HT1080 (cell line): ENCODE data around the gene GSTM3. TPM values are rescaled to one million over a fixed set of nuclear protein-coding genes. Genes with fewer than 3 reads are reported as not detected.
"Not testable (repeated sequence)": the region's sequence is repeated elsewhere in the genome, so short reads cannot be mapped to it uniquely, and the experiment has no call there.

ENCODE experiments used
- DNase-seq: peaks from one replicate; pipeline ENCODE4 v3.0.0-alpha.2; 2015; ENCODE audit warnings: low read depth
- total RNA-seq: library from RNA; depleted of rRNA; stranded (reverse); fragments of >200 nt; shearing (Covaris generic); gene quantifications from 2 replicates; pipeline ENCODE4 v1.2.3, GENCODE V29; 2014

GSTM3 gene
- total RNA-seq, 1 experiment from 2014 or later, result 52.4 TPM

DNA sequence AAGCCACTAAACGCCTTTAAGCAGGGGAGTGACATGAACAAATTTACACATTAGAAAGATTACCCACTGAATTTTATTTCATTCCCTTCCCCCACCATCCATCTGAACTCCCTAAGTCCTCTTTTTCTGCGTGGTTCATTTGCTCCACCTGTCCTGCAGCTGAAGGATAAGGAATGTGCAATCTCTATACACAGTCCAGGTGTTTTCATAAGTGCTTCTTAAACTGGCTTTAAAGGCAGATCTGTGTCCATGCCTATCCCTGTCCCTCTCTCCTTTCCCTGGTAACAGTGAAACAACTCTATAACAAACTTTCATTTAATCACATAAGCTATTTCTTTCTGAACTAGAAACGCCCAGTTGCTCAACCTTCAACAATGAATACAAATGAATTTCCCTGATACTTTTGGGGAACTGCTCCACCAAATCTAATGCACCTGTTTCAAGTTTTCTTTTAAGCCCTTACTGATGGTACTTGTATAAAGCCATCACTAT, 8.4 kb downstream of the GSTM3 start:
- DNase-seq, result no peak

DNA sequence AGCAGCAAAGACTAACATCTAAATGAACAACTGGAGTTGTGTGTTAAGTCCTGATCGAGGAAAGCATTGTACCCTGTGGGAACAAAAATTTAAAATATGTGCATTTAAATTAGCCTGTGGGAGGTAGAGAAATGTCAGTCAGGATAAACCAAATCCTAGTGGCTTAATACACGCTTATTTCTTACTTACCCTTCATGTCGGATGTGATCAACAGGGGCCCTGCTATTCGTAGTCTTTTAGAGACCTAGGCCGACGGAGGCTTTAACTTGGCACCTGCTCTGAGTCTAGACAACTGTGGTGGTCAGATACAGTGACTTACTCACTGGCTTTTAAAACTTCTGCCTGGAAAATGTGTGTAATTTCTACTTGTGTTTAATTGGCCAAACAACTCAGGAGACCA, 10.2 kb downstream of the GSTM3 start:
- DNase-seq, result no peak

DNA sequence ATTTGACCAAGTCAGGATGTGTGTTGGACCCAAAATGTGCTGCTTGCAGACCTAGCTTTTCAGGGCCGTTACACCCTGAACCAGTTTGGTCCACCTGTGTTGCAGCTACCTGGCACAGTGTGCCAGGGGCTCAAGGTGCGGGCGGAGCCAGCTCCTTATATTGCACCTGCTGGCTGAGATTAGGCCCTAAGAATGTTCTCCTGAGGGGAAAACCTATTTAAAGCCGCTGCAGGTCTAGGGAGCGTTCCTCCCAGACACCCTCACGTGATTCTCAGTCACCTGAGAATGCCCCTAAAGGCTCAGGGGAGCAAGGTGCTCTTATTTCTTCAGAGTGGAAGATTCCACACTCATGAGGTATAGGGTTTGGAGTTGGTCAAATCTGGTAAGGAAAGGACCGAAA, 12.0 kb downstream of the GSTM3 start:
- no peak for DNase-seq

DNA sequence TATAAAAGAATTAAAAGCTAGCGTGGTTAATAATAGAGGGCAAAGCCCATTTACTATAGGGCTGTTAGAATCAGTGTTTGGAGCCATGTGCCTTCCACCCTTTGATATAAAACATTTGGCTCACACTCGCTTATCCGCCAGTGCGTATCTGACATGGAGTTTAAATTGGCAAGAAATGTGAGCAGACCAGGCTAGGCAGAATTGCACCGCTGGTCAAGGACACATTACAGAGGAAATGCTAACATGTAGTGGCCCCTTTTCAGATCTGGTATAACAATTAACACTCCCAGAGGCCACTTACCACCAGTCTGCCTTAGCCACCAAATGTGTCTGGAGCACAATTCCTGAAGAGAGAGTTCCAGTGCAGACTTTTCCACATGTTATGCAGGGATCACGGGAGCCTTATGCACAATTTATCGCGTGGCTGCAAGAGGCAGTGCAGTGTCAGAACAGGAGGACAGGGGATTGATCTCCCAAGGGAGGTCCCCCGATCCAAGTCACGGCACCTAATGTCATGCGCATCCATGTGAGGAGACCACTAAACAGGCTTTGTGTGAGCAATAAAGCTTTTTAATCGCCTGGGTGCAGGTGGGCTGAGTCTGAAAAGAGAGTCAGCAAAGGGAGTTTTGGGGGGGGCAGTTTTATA, 14.0 kb downstream of the GSTM3 start:
- DNase-seq, result no peak

DNA sequence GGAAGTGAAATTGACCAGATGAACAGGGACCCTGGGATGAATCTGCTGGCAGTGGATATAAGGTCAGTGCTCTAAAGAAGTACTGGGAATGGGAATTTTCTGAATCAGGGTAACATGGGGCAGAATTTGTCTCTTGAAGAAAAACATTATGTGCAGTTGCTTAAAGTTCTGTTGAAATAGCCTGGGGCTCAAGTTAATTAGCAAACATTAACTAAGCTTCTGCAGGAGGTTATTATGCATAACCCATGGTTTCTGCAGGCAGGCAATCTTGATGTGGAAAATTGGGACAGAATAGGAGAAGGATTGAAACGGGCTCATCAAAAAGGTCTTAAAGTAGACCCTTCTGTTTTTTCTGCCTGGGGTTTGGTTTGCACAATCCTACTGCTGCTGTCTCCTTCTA, 14.8 kb downstream of the GSTM3 start:
- DNase-seq, result no peak

DNA sequence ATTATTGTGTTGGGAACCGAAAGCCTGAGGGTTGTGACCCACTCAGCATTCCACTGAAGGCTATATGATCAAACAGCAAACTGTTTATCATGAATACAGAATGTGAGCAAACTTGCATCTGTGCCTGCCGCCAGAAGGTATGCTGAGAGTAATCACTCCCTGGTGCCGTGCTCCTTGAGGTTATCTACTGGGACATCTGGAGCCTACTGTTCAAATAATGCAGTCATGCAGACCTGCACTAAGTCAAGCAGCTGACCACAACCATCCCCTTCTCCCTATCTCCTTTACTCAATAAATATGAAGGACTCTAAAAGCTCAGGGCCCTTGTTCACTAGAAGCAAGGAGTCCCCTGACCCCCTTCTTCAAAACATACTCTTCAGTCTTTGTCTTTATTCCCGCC, 15.3 kb downstream of the GSTM3 start:
- DNase-seq, result no peak

DNA sequence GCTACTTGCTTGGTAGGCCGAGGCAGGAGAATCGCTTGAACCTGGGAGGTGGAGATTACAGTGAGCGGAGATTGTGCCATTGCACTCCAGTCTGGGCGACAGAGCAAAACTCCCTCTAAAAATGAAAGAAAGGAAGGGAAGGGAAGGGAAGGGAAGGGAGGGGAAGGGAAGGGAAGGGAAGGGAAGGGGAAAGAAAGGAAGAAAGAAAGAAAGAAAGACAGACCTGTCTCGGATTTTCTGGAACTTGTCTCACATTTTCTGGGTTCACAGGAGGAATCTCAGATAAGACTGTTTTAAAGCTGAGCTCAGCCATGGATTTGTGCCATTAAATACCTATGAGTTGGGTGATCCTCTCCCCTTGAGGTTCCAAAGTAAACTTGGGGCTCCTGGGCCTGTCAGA, 15.9 kb downstream of the GSTM3 start:
- DNase-seq, result no peak

DNA sequence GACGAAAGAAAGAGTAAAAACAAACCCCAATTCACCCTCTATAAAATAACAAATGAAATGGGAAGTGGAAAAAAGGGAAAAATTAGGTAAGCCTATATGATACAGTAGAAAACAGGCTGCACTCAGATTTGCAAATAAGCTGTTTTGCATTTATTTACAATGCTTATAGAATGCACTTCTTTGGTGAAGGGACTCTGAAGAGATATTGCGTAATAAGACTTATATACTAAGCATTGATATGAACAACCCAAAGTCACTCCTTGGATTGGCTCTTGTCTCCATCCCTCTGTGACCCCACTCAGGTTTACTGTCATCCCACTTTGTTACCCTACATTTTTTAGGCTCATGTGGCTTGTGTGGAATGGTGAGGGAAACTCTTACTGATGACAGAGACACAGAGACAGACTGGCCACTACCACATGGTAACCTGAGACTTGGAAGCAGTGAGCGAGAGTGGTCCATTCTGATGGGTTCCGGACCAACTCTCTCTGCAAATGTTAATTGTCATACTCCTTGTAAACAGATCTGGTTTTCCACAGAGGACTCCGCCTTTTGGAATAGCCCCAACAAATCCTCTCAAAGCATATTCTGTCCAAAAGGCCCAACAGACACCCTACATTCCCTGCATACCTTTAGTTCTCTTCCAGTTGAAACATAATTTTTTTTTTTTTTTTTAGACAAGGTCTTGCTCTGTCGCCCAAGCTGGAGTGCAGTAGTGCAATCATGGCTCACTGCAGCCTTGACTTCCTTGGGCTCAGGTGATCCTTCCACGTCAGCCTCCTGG, 17.7 kb downstream of the GSTM3 start:
- DNase-seq, result no peak

DNA sequence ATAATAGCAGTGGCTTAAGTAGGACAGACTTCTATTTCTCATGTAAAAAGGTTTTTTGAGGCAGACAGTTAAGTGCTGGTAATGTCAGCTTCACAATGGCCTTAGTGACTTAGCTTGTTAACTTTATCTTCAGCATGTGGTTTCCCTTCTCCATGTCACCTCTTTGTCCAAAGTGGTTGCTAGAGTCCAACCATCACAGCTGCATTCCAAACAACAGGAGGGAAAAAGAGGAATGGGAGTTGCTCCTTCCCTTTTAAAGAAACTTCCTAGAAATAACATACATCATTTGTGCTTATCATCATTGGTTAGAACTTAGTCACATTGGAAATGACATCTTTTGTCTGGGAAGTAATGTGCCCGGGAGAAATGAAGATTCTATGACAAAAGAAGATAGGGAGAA, 18.9 kb downstream of the GSTM3 start:
- DNase-seq, result no peak

DNA sequence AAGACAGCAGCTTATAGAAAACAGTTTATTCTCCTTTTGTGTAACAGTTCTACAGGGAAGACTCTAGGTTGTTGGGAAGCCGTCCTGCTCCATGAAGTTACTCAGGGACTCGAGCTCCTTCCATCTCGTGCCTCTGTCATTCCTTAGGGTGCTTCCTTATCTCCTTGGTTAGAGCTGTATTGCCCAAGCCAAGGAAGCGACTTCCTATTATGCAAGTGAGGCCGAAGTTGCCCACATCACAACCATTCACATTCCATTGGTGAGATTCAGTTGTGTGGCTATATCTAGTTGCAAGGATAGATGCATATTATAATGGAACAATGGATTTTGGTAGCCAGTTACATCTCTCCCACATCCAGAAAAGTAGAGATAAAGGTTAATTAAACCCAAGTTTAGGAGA, 19.8 kb downstream of the GSTM3 start:
- no peak for DNase-seq

DNA sequence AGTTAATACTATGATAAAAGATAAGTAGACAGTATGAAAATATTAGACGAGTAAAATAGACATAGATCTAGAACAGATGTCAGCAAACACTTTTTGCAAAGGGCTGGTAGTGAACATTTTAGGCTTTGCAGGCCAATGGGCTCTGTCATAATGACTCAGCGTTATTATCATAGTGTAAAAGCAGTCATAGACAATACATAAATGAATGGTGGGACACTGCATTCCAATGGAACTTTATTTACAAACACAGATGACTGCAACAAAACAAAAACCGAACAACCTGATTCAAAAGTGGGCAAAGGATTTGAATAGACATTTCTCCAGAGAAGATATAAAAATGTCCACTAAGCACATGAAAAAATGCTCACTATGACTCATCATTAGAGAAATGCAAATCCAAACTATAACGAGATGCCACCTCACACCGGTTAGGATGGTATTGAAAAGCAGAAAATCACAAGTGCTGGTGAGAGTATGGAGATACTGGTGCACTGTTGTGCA, 21.5 kb downstream of the GSTM3 start:
- DNase-seq, result peak; percentile 62

DNA sequence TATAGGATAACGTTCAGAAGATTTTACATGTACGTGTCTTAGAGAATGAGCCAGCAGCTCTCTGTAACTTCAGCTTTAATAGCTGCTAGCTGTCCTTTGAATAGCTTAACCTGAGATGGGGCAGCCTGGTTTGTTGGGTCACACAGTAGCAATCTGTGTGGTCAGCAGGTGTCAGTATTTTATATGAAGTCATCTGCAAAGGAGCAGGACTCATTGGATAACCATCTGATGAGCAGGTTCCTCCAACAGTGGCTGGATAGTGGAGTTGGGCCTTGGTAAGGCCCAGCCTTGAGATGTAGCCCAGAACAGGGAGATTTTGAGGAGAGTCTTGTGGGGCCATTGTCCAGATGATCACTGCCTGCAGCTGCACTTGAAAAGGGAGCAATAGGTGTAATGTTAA, 22.3 kb downstream of the GSTM3 start:
- DNase-seq, result peak; percentile 56

DNA sequence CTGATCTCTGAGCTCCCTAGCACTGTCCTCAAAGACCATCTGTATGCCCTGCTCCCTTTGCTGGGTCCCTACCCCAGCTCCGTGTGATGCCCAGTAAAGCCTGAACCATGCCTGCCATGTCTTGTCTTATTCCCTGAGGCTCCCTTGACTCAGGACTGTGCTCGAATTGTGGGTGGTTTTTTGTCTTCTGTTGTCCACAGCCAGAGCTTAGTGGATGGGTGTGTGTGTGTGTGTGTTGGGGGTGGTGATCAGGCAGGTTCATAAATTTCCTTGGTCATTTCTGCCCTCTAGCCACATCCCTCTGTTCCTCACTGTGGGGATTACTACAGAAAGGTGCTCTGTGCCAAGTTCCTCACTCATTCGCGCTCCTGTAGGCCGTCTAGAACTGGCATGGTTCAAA, 23.1 kb downstream of the GSTM3 start:
- no peak for DNase-seq

DNA sequence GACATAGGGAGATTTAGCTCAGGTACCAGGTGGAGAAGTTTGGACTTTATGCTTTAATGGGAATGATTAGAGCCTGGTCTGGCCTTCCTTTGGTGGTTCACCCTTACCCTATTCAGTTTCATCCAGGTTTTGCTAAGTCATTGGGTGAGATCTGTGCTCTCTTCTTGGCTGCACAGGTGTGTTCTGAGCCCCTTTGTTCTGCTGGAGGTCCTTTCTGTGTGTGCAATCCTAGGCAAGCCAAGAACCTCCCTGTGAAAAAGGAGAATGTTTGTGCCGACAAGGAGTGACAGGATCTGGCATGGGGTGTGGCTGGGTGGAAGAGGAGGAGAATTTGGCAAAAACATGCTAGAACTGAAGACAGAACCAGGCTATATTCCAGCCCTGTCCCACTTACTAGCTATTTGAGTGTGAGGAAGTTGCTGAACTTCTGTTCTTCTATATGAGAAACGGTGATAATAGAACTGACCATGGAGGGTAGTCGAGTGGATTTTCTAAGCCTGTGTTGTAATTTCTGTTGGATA, 24.2 kb downstream of the GSTM3 start:
- no peak for DNase-seq

DNA sequence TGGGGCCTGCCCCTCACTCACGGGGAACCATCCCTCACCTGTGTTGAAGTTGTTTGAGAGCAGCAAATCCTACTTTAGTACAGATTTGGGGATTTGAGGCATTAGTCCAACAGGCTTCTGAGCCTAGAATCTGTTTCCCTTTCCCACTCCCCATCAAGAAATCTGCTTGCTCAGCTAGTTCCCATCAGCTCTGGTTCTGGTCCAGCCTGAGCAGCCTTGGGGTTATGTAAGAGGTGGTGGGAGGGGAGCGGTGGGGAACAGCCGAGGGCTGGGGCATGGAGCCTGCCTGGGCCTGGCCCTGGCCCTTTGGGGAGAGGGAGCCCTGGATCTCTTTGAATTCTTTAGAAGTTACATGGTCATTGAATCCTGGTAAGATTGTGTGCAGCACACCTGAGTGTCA, 24.7 kb downstream of the GSTM3 start:
- DNase-seq, result no peak

DNA sequence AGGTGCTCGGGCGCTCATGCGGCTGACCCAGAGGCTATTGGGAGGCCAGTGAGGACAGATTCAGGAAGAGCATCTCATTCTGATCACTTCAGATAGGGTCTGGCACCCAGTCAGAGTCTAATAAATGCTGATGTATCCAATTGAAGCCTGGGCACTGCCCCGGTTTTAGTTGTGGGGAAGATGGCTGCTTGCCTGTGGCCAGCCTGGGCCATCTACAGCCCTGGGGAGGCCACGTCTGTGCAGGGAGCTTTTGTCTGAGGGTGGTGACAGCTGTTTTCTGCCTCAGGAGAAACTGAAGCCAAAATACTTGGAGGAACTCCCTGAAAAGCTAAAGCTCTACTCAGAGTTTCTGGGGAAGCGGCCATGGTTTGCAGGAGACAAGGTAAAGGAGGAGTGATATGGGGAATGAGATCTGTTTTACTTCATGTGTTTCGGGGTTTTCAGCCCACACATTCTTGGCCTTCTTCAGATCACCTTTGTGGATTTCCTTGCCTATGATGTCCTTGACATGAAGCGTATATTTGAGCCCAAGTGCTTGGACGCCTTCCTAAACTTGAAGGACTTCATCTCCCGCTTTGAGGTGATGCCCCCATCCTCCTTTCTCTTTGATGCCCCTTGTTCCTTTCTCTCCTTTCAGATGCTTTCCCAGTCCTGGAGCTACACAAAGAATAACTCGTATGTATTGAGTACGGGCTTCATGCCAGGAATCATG, 26.0 kb downstream of the GSTM3 start:
- no peak for DNase-seq

DNA sequence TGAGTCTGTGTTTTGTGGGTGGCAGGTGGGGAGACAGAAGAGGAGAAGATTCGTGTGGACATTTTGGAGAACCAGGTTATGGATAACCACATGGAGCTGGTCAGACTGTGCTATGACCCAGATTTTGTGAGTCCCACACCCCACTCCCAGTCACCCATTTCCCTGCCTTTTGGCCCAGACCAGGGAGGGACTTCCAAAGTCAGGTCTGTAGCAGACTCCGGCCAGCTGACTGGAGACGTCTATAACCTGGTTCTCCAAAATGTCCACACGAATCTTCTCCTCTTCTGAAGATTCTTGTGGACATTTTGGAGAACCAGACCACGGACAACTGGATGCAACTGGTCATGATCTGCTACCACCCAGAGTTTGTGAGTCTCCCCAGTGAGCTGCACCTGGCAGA, 27.2 kb downstream of the GSTM3 start:
- no peak for DNase-seq

DNA sequence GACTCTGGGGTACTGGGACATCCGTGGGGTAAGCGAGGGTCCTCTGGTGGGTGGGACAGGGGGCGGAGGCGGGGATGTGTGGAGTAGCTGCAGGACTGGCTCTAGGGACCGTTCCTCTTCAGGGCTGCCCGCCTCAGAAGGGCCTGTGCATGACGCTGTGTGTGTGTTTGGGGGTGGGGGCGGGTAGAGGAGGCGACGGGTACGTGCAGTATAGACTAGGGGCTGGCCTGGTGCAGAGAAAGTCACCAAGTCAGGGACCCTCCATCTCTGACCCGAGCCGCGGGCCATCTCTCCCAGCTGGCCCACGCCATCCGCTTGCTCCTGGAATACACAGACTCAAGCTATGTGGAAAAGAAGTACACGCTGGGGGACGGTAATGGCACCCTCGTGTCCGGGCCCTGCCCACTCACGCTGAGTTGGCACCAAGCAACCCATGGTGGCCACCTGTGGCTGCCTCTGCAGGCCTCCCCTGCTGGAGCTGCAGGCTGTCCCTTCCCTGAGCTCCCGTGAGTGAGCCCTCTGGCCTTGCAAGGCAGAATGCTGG, 28.4 kb downstream of the GSTM3 start:
- no peak for DNase-seq

DNA sequence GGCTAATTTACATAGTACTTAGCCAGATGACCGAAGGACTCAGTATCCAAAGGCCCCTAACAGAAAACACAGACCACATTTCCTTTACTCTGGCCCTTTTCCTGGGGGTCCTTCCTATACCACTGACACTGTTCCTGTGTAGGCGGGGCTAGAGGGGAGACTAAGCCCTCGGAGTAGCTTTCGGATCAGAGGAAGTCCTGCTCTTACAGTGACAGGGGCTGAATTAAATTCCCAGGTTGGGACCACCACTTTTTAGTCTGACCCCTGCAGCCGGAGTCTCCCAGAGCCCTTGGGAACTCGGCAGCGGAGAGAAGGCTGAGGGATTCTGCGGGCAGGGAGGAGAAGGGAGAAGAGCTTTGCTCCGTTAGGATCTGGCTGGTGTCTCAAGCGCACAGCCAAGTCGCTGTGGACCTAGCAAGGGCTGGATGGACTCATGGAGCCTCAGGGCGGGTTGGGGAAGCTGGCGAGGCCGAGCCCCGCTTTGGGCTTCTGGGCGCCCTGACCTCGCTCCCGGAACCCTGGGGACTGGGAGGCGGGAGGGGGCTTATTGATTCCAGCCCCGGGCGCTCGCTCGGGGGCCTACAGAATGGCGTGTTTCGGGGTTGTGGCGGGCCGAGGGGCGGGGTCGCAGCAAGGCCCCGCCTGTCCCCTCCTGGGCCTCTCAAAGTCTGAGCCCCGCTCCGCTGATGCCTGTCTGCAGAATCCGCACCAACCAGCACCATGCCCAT, 29.1 kb downstream of the GSTM3 start, which contains the start of gene GSTM5:
Gene GSTM5, plus strand, starts transcription at position 659 of the 728 bp plus-strand sequence. Its CDS starts 62 bp downstream, at position 721.
- DNase-seq, result not testable (repeated sequence)

DNA sequence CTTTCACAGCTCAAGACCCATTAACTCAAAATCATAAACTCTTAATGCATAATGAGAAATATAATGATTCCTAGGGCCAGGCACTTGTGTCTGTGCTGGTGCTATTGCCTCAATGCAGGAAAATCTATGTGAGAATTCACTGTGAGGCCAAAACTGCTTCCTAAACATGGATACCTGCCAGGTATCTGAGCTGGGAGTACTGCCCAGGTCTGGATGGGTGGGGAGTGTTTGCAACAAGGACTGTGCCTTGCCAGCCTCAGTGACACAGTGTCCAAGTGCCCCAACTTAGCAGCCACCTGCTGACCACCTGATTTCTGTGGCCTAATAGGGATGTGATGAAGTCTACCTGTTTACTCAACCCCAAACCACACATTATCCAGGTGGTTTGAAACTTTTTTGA, 31.0 kb downstream of the GSTM3 start:
- DNase-seq, result not testable (repeated sequence)

DNA sequence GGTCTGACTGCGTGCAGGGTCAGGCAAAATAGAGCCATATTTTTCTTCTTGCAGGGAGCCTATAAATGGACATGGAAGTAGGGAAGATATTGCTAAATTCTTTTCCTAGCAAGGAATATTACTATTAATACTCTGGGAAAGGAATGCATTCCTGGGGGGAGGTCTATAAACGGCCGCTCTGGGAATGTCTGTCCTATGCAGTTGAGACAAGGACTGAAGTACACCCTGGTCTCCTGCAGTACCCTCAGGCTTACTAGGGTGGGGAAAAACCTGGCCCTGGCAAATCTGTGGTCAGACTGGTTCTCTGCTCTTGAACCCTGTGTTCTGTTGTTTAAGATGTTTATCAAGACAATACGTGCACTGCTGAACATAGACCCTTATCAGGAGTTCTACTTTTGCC, 31.9 kb downstream of the GSTM3 start:
- DNase-seq, result not testable (repeated sequence)
